Bone marrow (tissue), 2 donors: ENCODE data around the gene GCM1.

Experiments
- DNase-seq, 2 donors: peaks; one replicate each; lab custom pipeline; 2025; lab: John Stamatoyannopoulos, UW

GCM1 gene

GRCh38 chr6:53151676-53152075 is 3.0 kb upstream of the GCM1 start:
- DNase-seq = no peak

GRCh38 chr6:53144802-53145201 is 3.8 kb downstream of the GCM1 start:
- DNase-seq = no peak

- no peak for DNase-seq
These were observed 4.9 kb downstream of the GCM1 start for GRCh38 chr6:53143710-53144109.

- DNase-seq = no peak
These were observed 5.8 kb downstream of the GCM1 start for GRCh38 chr6:53142810-53143209.

- DNase-seq = no peak
These were observed 8.7 kb downstream of the GCM1 start for GRCh38 chr6:53139841-53140413.

- DNase-seq = no peak
These were observed 12.5 kb downstream of the GCM1 start for GRCh38 chr6:53136000-53136609.

- DNase-seq = no peak
These were observed 13.9 kb downstream of the GCM1 start for GRCh38 chr6:53134601-53135235.

GRCh38 chr6:53133961-53134360 is 14.7 kb downstream of the GCM1 start:
- DNase-seq = no peak

GRCh38 chr6:53130569-53131290 is 17.9 kb downstream of the GCM1 start:
- DNase-seq = no peak

- no peak for DNase-seq
These were observed 19.8 kb downstream of the GCM1 start for GRCh38 chr6:53128842-53129241.

- no peak for DNase-seq
These were observed 23.4 kb downstream of the GCM1 start for GRCh38 chr6:53125276-53125675.

GRCh38 chr6:53124131-53124800 is 24.4 kb downstream of the GCM1 start:
- no peak for DNase-seq

- no peak for DNase-seq
These were observed 28.8 kb downstream of the GCM1 start for GRCh38 chr6:53119772-53120409.

GRCh38 chr6:53119349-53119748 is 29.3 kb downstream of the GCM1 start:
- DNase-seq = no peak

GRCh38 chr6:53115741-53116140 is 32.9 kb downstream of the GCM1 start:
- DNase-seq = no peak

- DNase-seq = no peak
These were observed 33.5 kb downstream of the GCM1 start for GRCh38 chr6:53115113-53115512.

GRCh38 chr6:53113742-53114141 is 34.9 kb downstream of the GCM1 start:
- no peak for DNase-seq

- DNase-seq = no peak
These were observed 35.8 kb downstream of the GCM1 start for GRCh38 chr6:53112871-53113270.

- DNase-seq = no peak
These were observed 36.2 kb downstream of the GCM1 start for GRCh38 chr6:53112404-53112803.

- no peak for DNase-seq
These were observed 36.8 kb downstream of the GCM1 start for GRCh38 chr6:53111865-53112264.

GRCh38 chr6:53109612-53110011 is 39.0 kb downstream of the GCM1 start:
- no peak for DNase-seq

- no peak for DNase-seq
These were observed 41.5 kb downstream of the GCM1 start for GRCh38 chr6:53107091-53107490.
